A172 (cell line): ENCODE data around the gene PIK3R5. TPM values are rescaled to one million over a fixed set of nuclear protein-coding genes. Genes with fewer than 3 reads are reported as not detected.
"Not testable (repeated sequence)": the region's sequence is repeated elsewhere in the genome, so short reads cannot be mapped to it uniquely, and the experiment has no call there.

ENCODE experiments used
- DNase-seq: peaks from one replicate; pipeline ENCODE4 v3.0.0-alpha.2; 2015; ENCODE audit warnings: low spot score
- total RNA-seq: library from RNA; depleted of rRNA; stranded (reverse); fragments of >200 nt; shearing (Covaris generic); gene quantifications from 2 replicates; pipeline ENCODE4 v1.2.3, GENCODE V29; 2014

The PIK3R5 gene
- total RNA-seq, 1 experiment from 2014 or later: not detected

GRCh38 chr17:8859027-8859803, 106.3 kb downstream of the PIK3R5 start:
- no peak for DNase-seq

GRCh38 chr17:8857919-8858318, 107.6 kb downstream of the PIK3R5 start:
- DNase-seq: peak; percentile 74

GRCh38 chr17:8856869-8857575, 108.5 kb downstream of the PIK3R5 start:
- DNase-seq: no peak

GRCh38 chr17:8856205-8856603, 109.3 kb downstream of the PIK3R5 start:
- not testable (repeated sequence) for DNase-seq

- DNase-seq: no peak
Observed at GRCh38 chr17:8855477-8856204, 109.9 kb downstream of the PIK3R5 start.

- no peak for DNase-seq
Observed at GRCh38 chr17:8851600-8851999, 113.9 kb downstream of the PIK3R5 start.

GRCh38 chr17:8849311-8850041, 116.0 kb downstream of the PIK3R5 start:
- no peak for DNase-seq

GRCh38 chr17:8847891-8848290, 117.6 kb downstream of the PIK3R5 start:
- DNase-seq: no peak

- peak; percentile 56 for DNase-seq
Observed at GRCh38 chr17:8846768-8847211, 118.7 kb downstream of the PIK3R5 start.

GRCh38 chr17:8844229-8845218, 121.0 kb downstream of the PIK3R5 start:
- no peak for DNase-seq

- no peak for DNase-seq
Observed at GRCh38 chr17:8843344-8843743, 122.2 kb downstream of the PIK3R5 start.

- DNase-seq: no peak
Observed at GRCh38 chr17:8841844-8842243, 123.7 kb downstream of the PIK3R5 start.

GRCh38 chr17:8839410-8839935, 126.0 kb downstream of the PIK3R5 start:
- DNase-seq: no peak

- no peak for DNase-seq
Observed at GRCh38 chr17:8838551-8839095, 126.9 kb downstream of the PIK3R5 start.

GRCh38 chr17:8837563-8838075, 127.9 kb downstream of the PIK3R5 start:
- peak; percentile 23 for DNase-seq

- DNase-seq: no peak
Observed at GRCh38 chr17:8836821-8837562, 128.5 kb downstream of the PIK3R5 start.

GRCh38 chr17:8835631-8836364, 129.7 kb downstream of the PIK3R5 start:
- no peak for DNase-seq

GRCh38 chr17:8835106-8835505, 130.4 kb downstream of the PIK3R5 start:
- no peak for DNase-seq
